Measurements from ENCODE around the gene ANAPC15. TPM values are rescaled to one million over a fixed set of nuclear protein-coding genes. Genes with fewer than 3 reads are reported as not detected.

Gene ANAPC15
- total and polyA plus RNA-seq, 9 of the 15 experiments (the other 6 are each of a cell fraction or from before 2014, with no cell fraction given), result 53.0 to 254 (median 75.7) TPM

DNA sequence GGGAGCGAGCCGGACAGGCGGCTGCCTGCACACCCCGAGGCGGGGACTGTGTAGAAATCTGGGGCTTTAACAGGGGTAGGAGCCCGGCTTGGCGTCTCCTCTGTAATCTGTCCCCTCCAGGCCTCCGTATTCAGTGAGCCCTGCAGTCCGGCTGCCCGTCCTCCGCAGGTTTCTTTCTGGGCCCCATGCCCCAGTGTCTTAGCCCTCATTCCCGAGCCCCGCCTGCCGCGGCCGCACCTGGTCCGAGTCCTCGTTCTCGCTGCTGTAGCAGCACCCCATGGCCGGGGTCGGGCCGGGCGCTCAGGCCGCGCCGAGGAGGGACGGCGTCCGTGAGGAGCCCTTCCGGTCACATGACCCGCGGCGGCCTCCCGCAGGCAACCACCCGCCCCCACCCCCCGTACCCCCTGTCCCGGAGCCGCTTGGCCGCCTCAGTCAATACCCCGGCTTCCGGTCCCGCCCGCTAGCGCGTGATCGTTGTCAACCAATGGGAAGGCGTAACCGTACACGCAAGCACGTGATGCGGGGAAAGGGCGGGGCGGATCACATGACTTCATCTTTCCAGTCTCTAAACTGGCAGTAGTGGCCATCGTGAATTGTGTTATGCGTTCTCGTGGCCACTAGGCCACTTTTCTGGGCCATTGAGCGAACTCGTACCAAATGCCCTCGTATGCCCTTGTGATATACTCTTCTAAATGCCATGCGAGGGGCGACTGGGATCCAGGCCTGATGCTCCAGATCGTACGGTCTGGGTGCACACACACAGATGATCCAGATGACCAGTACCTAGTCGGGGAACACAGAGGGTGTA, 9.3 kb downstream of the ANAPC15 start, which contains the start of gene LAMTOR1 (continued):
- TF ChIP-seq, protein P1, sequence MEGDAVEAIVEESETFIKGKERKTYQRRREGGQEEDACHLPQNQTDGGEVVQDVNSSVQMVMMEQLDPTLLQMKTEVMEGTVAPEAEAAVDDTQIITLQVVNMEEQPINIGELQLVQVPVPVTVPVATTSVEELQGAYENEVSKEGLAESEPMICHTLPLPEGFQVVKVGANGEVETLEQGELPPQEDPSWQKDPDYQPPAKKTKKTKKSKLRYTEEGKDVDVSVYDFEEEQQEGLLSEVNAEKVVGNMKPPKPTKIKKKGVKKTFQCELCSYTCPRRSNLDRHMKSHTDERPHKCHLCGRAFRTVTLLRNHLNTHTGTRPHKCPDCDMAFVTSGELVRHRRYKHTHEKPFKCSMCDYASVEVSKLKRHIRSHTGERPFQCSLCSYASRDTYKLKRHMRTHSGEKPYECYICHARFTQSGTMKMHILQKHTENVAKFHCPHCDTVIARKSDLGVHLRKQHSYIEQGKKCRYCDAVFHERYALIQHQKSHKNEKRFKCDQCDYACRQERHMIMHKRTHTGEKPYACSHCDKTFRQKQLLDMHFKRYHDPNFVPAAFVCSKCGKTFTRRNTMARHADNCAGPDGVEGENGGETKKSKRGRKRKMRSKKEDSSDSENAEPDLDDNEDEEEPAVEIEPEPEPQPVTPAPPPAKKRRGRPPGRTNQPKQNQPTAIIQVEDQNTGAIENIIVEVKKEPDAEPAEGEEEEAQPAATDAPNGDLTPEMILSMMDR (IDR thresholded peaks at IDR 0.05 in 2 of 3, conservative IDR thresholded peaks at IDR 0.05 in 1 of 3; ENCODE audit: insufficient read depth in 2 of 3, low read depth in 1 of 3, low read length in 3 of 3), result peak; percentile 49 to 71 (median 66)
- 0 out of 2 replicates have a peak, but pooled peaks have one; percentile 16 for TF ChIP-seq JUN (IDR thresholded peaks at IDR 0.05; ENCODE audit: borderline replicate concordance, low read depth, low read length)
- no peak for TF ChIP-seq JUN (CRISPR knock-in tag; IDR thresholded peaks at IDR 0.05; ENCODE audit: borderline replicate concordance)
- peak; percentile 62 for TF ChIP-seq TAF9B (IDR thresholded peaks at IDR 0.05; ENCODE audit: partially characterized antibody)
- TF ChIP-seq RAD21 (CRISPR knock-in tag; conservative IDR thresholded peaks at IDR 0.05 in 1 of 2, IDR thresholded peaks at IDR 0.05 in 1 of 2), result peak in 1 of 2 experiments; percentile 32; a peak in 3 of 4 replicates
- no peak for TF ChIP-seq PTTG1 (tag; IDR thresholded peaks at IDR 0.05; ENCODE audit: low read depth)
- TF ChIP-seq PHF8 (IDR thresholded peaks at IDR 0.05; ENCODE audit: borderline replicate concordance, low read length), result peak; percentile 92; the same call in 1 of the 2 replicates
- TF ChIP-seq, protein P2, sequence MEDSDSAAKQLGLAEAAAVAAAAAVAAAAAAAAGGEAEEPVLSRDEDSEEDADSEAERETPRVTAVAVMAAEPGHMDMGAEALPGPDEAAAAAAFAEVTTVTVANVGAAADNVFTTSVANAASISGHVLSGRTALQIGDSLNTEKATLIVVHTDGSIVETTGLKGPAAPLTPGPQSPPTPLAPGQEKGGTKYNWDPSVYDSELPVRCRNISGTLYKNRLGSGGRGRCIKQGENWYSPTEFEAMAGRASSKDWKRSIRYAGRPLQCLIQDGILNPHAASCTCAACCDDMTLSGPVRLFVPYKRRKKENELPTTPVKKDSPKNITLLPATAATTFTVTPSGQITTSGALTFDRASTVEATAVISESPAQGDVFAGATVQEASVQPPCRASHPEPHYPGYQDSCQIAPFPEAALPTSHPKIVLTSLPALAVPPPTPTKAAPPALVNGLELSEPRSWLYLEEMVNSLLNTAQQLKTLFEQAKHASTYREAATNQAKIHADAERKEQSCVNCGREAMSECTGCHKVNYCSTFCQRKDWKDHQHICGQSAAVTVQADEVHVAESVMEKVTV (CRISPR knock-in tag; IDR thresholded peaks at IDR 0.05), result no peak
- TF ChIP-seq C11orf30 (IDR thresholded peaks at IDR 0.05; ENCODE audit: low read depth), result peak; percentile 79
- TF ChIP-seq ZNF175 (CRISPR knock-in tag; IDR thresholded peaks at IDR 0.05; ENCODE audit: low read depth), result peak; percentile 79
- peak; percentile 11; the same call in 1 of the 2 replicates for TF ChIP-seq JUND (IDR thresholded peaks at IDR 0.05; ENCODE audit: borderline replicate concordance, low read depth, low read length)
- TF ChIP-seq JUND (tag; IDR thresholded peaks at IDR 0.05; ENCODE audit: borderline replicate concordance, low read depth, low read length), result peak; percentile 47; the same call in 2 of the 3 replicates
- peak in 1 of 2 experiments; percentile 69; a peak in 2 of 4 replicates for TF ChIP-seq SIN3A (IDR thresholded peaks at IDR 0.05; ENCODE audit: borderline replicate concordance in 2 of 2, control insufficient read depth in 1 of 2, low read depth in 2 of 2, low read length in 2 of 2)
- TF ChIP-seq, protein P3, sequence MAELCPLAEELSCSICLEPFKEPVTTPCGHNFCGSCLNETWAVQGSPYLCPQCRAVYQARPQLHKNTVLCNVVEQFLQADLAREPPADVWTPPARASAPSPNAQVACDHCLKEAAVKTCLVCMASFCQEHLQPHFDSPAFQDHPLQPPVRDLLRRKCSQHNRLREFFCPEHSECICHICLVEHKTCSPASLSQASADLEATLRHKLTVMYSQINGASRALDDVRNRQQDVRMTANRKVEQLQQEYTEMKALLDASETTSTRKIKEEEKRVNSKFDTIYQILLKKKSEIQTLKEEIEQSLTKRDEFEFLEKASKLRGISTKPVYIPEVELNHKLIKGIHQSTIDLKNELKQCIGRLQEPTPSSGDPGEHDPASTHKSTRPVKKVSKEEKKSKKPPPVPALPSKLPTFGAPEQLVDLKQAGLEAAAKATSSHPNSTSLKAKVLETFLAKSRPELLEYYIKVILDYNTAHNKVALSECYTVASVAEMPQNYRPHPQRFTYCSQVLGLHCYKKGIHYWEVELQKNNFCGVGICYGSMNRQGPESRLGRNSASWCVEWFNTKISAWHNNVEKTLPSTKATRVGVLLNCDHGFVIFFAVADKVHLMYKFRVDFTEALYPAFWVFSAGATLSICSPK (IDR thresholded peaks at IDR 0.05; ENCODE audit: borderline replicate concordance), result no peak
- peak; percentile 53; the same call in 1 of the 2 replicates for TF ChIP-seq LEF1 (IDR thresholded peaks at IDR 0.05)
- TF ChIP-seq TAF1 (IDR thresholded peaks at IDR 0.05; ENCODE audit: control insufficient read depth, extremely low read depth, insufficient read depth, low read length, severe bottlenecking), result peak; percentile 73
- 0 out of 2 replicates have a peak, but pooled peaks have one; percentile 17 for TF ChIP-seq CBX5 (IDR thresholded peaks at IDR 0.05; ENCODE audit: borderline replicate concordance, low read depth)
